Hepatocyte (in vitro differentiated cells): ENCODE data around the gene SRGAP2C. TPM values are rescaled to one million over a fixed set of nuclear protein-coding genes. Genes with fewer than 3 reads are reported as not detected.
"Not testable (repeated sequence)": the region's sequence is repeated elsewhere in the genome, so short reads cannot be mapped to it uniquely, and the experiment has no call there.

ENCODE experiments used
- DNase-seq: peaks from one replicate; pipeline ENCODE4 v3.0.0-alpha.2; 2016; ENCODE audit warnings: low spot score
- H2AFZ ChIP-seq: fragments of 200-600 bp; sonication (generic); 2 replicates; pipeline ENCODE4 v1.6.0; 2016; ENCODE audit warnings: antibody characterized with exemption, mild to moderate bottlenecking
- H3K27ac ChIP-seq: fragments of 200-600 bp; sonication (generic); 2 replicates; pipeline ENCODE4 v1.5.1; 2016; ENCODE audit warnings: mild to moderate bottlenecking
- H3K27me3 ChIP-seq: fragments of 200-600 bp; sonication (generic); 2 replicates; pipeline ENCODE4 v1.6.1; 2016
- H3K36me3 ChIP-seq: fragments of 200-600 bp; sonication (generic); replicated peaks from 2 replicates; pipeline ENCODE4 v1.5.1; 2016; ENCODE audit warnings: low read depth; ENCODE audit not compliant: insufficient read depth
- H3K4me1 ChIP-seq: fragments of 200-600 bp; sonication (generic); 2 replicates; pipeline ENCODE4 v1.5.1; 2016; ENCODE audit warnings: mild to moderate bottlenecking, moderate library complexity; ENCODE audit not compliant: insufficient read depth
- H3K4me2 ChIP-seq: fragments of 200-600 bp; sonication (generic); 2 replicates; pipeline ENCODE4 v1.6.0; 2016
- H3K4me3 ChIP-seq: fragments of 200-600 bp; sonication (generic); 2 replicates; pipeline ENCODE4 v1.5.1; 2016; ENCODE audit warnings: mild to moderate bottlenecking
- H3K79me2 ChIP-seq: fragments of 200-600 bp; sonication (generic); 2 replicates; pipeline ENCODE4 v1.6.0; 2017; ENCODE audit warnings: mild to moderate bottlenecking
- H3K9me2 ChIP-seq: fragments of 200-600 bp; sonication (generic); replicated peaks from 2 replicates; pipeline ENCODE4 v1.6.0; 2017; ENCODE audit warnings: mild to moderate bottlenecking; ENCODE audit not compliant: insufficient read depth
- H3K9me3 ChIP-seq: fragments of 200-600 bp; sonication (generic); 2 replicates; pipeline ENCODE4 v1.5.1; 2016; ENCODE audit warnings: low read depth, mild to moderate bottlenecking
- H4K20me1 ChIP-seq: fragments of 200-600 bp; sonication (generic); 2 replicates; pipeline ENCODE4 v1.6.0; 2016; ENCODE audit warnings: mild to moderate bottlenecking; ENCODE audit not compliant: insufficient read depth, poor library complexity, severe bottlenecking
- WGBS: methylation state at CpG from one replicate; pipeline ENCODE4 v1.1.6; 2016; ENCODE audit warnings: low lambda C conversion rate; ENCODE audit errors: missing lambda C conversion rate; 5-methylcytosine and 5-hydroxymethylcytosine counted together
- polyA plus RNA-seq: library from polyadenylated mRNA; unstranded; fragments of >200 nt; fragmentation: Nextera tagmentation; extraction: Ambion mirVana; gene quantifications from 2 replicates; pipeline ENCODE4 v1.2.1, GENCODE V29; 2016
- total RNA-seq: library from RNA; depleted of rRNA; stranded (reverse); fragments of >200 nt; gene quantifications from 2 replicates; pipeline ENCODE4 v1.2.3, GENCODE V29; 2014

Gene SRGAP2C
- total and polyA plus RNA-seq, 2 experiments from 2014 or later: 7.2 to 10.6 TPM

GRCh38 chr1:121210778-121211177 lies 26.0 kb downstream of the SRGAP2C start:
- WGBS: no CpG with 5 or more reads among the region's 2 CpGs
- H4K20me1 ChIP-seq, H3K27me3 ChIP-seq, H3K4me2 ChIP-seq, DNase-seq, H3K79me2 ChIP-seq, H2AFZ ChIP-seq, H3K9me3 ChIP-seq, H3K4me1 ChIP-seq, H3K27ac ChIP-seq, H3K9me2 ChIP-seq, H3K36me3 ChIP-seq, H3K4me3 ChIP-seq: not testable (repeated sequence)

GRCh38 chr1:121213491-121213890 lies 28.7 kb downstream of the SRGAP2C start:
- H3K36me3 ChIP-seq, DNase-seq, H2AFZ ChIP-seq, H3K4me3 ChIP-seq, H4K20me1 ChIP-seq, H3K9me2 ChIP-seq, H3K4me1 ChIP-seq, H3K27ac ChIP-seq, H3K27me3 ChIP-seq, H3K79me2 ChIP-seq, H3K9me3 ChIP-seq, H3K4me2 ChIP-seq: not testable (repeated sequence)
- WGBS: no CpG with 5 or more reads among the region's 9 CpGs

DNA sequence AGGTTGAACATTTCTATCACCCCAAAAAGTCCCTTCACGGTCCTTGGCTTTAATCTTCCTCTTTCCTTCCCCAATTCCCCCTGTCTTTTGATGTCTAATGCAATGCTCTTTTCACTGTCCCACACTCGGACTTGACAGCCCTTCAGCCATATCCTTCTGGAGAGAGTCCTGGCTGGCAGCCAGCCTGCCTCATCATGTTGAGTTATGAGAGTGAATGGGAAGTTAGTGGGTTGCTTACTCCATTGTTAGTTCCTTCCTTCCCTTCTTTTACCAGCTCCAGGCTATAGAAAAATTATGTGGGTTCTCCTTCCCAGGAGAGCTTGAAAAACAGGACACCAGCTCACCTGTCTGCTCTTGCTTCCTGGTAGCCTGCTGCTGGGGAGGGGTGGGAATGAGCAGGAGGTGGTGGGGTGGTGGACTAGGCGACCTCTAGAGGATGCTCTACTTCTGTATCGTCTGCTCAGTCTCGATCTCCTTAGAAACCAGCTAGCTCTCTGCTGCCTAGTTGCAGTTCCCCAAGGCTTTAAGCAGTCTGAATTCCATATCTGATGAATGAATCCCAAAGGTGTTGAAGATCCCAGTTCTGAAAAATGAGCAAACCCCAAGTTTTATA lies 29.9 kb downstream of the SRGAP2C start:
- H4K20me1 ChIP-seq, H3K9me3 ChIP-seq, H3K9me2 ChIP-seq, H3K36me3 ChIP-seq, H3K27me3 ChIP-seq, H3K4me2 ChIP-seq, H3K4me1 ChIP-seq, H3K4me3 ChIP-seq, H3K27ac ChIP-seq, H3K79me2 ChIP-seq, H2AFZ ChIP-seq, DNase-seq: not testable (repeated sequence)
- WGBS: no CpG with 5 or more reads among the region's 5 CpGs

DNA sequence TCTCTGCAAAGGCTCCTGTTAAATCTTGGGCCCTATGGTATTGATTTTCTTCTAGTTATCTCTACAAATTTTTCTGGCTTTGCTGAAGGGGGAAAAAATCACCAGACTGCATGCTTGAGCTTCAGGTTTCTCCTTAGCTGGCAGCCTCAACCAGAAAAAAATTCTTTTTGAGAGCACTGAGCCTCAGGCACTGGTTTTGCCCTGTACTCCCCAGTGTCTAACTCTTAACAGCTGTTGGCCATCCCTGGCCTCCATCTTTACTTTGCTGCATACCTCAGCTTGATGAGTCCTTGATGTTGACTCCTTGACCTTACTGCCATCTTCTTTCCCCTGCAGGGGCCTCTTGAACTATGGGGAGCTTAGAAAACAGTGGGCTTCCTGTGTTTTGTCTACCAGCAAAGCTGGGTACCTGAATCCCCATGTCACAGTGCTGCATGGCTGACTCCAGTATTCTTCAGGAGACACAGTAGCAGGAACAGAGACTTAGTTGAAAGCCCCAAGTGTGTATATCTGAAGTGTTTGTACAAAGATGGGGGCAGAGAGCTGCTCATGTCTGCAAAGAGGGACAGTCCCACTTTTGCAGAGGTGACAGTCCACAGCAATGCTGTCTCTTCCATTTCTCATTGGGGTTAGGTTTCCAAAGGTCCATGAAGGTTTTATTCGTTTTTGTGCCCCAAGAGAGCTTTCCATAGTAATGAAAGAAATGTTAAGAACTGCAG lies 31.1 kb downstream of the SRGAP2C start:
- not testable (repeated sequence) for H3K9me2 ChIP-seq, H3K79me2 ChIP-seq, H3K4me3 ChIP-seq, DNase-seq, H3K36me3 ChIP-seq, H3K4me1 ChIP-seq, H3K27me3 ChIP-seq, H2AFZ ChIP-seq, H3K9me3 ChIP-seq, H4K20me1 ChIP-seq, H3K4me2 ChIP-seq, H3K27ac ChIP-seq
- 100% methylated on average over 1 of the region's 1 CpG for WGBS

DNA sequence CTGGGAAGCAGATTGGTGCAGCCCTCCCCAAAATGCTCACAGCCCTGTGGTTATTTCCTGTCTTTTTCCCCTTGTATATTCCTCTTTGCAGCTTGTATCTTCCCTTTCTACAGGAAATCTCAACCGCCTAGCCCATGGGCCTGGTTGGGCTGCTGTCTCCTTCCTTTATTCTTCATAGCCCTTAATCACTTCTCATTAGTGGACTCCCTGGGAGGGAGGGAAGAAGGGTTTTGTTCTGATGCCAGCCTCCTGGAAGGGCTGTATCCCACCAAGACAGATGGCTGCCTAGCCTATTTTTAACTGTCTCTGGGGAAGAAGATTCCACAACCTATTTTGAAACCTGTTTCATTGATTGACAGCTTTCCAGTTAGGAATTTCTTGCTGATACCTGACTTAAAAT lies 31.9 kb downstream of the SRGAP2C start:
- not testable (repeated sequence) for H3K36me3 ChIP-seq, H4K20me1 ChIP-seq, H3K4me3 ChIP-seq, H3K9me2 ChIP-seq, H3K79me2 ChIP-seq, H2AFZ ChIP-seq, H3K27me3 ChIP-seq, H3K9me3 ChIP-seq, H3K4me1 ChIP-seq, H3K4me2 ChIP-seq, DNase-seq, H3K27ac ChIP-seq
- no CpG with 5 or more reads among the region's 1 CpG for WGBS

DNA sequence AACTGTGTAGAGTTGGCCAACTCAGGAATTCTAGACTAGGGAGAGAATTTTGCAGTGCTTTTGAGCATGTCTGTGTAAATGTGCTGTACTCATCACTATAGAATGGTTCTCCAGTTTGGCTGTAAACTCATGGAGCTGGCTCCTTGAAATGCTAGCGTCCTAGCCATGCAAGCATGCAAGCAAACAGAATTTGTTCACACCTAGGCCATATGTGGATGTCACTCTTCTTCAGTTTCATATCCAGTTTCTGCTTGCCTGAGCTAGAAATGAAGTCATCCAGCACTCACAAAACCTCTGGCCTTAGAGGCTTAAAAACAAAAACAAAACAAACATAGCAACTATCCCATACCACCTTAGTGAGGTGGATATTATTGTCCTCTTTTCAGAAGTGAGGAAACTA lies 37.0 kb downstream of the SRGAP2C start:
- not testable (repeated sequence) for H3K27me3 ChIP-seq, H3K4me3 ChIP-seq, H3K79me2 ChIP-seq, H3K9me3 ChIP-seq, H3K27ac ChIP-seq, H3K4me2 ChIP-seq, H3K36me3 ChIP-seq, H3K4me1 ChIP-seq, H2AFZ ChIP-seq, H4K20me1 ChIP-seq, H3K9me2 ChIP-seq, DNase-seq
- 100% methylated on average over 1 of the region's 1 CpG for WGBS

DNA sequence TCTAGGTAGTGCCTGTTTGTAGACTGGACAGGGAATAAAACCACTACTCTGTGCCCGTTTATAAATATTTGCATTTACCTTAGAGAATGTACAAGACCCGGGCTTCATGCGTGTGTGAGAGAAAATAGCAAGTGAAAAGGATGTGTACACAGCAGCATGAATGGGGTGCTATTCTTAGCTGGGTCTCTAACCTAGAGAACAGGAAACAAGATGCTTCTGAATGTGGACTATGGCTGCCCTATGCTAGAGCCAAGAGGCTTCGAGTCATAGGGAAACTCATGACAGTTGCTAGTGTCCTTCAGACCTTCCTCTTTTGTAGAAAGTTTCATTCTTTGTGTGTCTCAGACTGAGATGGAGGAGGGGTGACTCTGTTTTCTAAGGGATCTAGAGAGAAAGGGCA lies 39.9 kb downstream of the SRGAP2C start:
- not testable (repeated sequence) for H4K20me1 ChIP-seq, H3K79me2 ChIP-seq, H3K36me3 ChIP-seq, H3K4me3 ChIP-seq, DNase-seq, H3K9me3 ChIP-seq, H3K9me2 ChIP-seq, H3K4me2 ChIP-seq, H2AFZ ChIP-seq, H3K27me3 ChIP-seq, H3K4me1 ChIP-seq, H3K27ac ChIP-seq
- 82% methylated on average over 2 of the region's 4 CpGs for WGBS

DNA sequence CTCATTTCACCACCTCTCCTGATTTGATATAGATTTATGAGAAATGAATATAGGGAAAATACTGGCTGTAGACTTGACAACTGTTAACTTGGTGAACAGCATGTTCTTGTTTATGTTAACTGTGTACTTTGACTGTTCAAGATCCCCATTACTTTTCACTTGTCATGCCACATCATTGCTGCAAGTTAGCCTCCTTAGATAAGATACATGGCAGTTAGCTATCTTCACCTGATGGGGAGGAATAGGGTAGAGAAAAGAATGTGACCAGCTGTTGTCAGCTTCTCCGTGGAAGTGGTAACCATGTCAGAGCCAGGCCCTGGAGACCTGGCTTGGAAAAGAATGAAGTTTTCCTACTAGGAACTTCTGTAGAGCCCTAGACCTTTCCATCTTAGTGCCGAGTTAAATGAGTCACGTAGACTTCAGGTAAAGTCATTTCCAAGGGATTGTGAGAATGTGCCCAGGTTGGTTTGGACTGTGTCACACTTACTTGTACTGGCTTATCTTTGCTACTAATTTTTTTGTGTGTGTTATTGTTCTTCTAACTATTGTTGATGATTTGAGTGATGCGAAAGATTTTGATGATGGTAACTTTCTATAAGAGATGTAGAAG lies 41.6 kb downstream of the SRGAP2C start:
- H3K4me3 ChIP-seq, H3K9me2 ChIP-seq: not testable (repeated sequence)

DNA sequence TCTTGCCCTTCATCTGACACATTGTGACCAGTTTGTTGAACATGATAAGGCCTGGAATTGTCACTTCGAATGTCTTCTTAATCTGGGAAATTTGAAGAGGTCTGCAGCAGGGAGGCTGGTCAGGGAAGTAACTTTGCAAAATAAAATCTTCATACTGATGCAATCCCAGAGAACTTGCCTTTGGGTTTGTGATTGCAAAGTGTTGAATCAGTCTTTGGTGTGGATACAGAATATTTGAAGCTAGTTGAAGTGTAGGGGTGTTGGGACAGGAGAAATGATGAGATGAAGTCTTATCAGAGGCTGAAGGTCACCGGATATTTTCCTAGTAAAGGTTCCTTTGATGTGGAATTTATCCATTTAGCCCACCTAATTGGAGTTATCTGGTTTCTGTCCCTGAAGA lies 42.1 kb downstream of the SRGAP2C start:
- not testable (repeated sequence) for H2AFZ ChIP-seq, H3K4me1 ChIP-seq, H4K20me1 ChIP-seq, H3K9me2 ChIP-seq, H3K4me3 ChIP-seq, H3K9me3 ChIP-seq, H3K4me2 ChIP-seq, DNase-seq, H3K27me3 ChIP-seq, H3K27ac ChIP-seq, H3K36me3 ChIP-seq, H3K79me2 ChIP-seq
- WGBS: 33% methylated on average over 1 of the region's 2 CpGs

More for the DNA sequence above, 41.6 kb downstream of the SRGAP2C start:
- not testable (repeated sequence) for H3K79me2 ChIP-seq, H3K9me3 ChIP-seq, H3K27me3 ChIP-seq, H3K27ac ChIP-seq, H4K20me1 ChIP-seq, H3K4me1 ChIP-seq, DNase-seq, H3K4me2 ChIP-seq, H3K36me3 ChIP-seq, H2AFZ ChIP-seq
- 81% methylated on average over 2 of the region's 4 CpGs for WGBS
